NCI-H345 treated with DMSO at 0.1 percent for 48 hours (cell line): Measurements from ENCODE around the gene CHID1.

ENCODE experiments used
- DNase-seq: peaks from one replicate; lab custom pipeline; 2025; ENCODE audit not compliant: unreplicated experiment; lab: John Stamatoyannopoulos, UW

Gene CHID1

GRCh38 chr11:850775-851763 is 59.5 kb downstream of the CHID1 start:
- no peak for DNase-seq

DNA sequence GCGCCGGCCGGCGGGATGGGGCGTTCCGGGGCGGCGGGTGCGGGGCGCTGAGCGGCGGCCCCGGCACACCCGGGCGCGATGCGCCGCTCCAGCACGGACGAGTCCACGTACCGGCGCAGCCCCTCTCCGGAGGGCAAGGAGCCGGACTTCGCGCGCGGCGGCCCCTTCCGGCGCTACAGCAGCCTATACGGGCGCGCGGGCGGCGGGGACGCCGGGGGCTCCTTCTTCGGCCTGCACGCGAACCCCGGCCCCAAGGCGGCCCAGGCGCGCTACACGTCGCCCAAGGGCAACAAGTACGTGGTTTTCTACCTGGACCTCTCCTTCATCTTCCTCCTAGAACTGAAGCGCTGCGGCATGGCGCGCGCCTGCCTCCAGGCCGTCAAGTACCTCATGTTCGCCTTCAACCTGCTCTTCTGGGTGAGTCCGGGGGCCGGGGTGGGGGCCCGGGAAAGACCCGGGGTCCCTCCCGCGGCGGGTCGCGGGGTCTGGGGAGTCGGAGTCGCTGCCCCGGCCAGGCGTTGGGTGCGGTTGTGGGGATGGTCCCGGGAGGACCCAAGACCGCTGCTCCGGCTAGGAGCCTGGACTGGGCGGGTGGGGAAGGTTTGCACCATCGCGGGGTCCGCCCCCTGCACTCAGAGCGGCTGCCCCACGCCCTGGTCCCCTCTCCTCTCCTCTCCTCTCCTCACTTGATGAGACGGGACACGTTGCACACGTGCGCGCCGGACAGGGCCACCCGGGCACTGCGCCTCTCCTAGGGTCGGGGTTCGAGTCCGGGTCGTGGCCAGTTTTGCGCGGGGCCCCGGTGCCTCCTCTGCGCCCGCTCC is 60.4 kb downstream of the CHID1 start:
- no peak for DNase-seq

DNA sequence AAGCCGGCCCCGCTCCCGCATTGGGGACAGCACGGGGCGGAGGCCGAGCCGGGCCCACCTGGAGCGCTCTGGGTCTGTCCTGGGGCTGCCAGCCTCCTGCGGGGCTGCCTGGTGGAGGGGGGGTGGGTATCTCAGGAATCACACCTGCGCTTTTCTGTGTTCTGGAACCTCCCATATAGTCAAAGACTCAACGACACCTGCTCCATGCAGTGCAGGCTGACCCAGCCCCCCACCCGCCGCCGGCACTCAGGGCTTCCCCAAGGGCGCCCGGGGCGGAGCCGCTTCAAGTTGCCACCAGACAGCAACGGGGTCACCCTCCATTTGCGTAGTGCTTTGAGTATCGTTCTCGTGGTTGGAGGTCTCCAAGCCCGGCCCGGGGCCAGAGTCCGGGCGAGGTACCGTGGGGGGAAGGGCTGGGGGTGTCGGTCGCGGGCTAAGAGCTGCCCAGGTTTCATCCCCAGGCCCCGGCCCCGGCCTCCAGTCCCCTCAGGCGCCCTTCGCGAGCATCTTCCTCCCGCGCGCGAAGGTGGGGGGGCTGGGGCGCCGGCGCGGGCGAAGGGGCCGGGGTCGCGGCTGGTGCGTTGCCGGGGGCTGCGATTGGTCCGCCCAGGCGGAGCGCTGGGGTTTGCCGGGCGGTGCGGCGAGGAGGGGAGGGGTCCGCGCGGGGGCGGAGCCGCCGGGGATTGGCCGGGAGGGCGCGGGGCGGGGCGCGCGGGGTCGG is 61.3 kb downstream of the CHID1 start:
- DNase-seq, result peak; percentile 56

- no peak for DNase-seq
Observed at GRCh38 chr11:848380-848931, 62.2 kb downstream of the CHID1 start.

GRCh38 chr11:847876-848275 is 62.7 kb downstream of the CHID1 start:
- no peak for DNase-seq

- no peak for DNase-seq
Observed at GRCh38 chr11:846496-847098, 64.0 kb downstream of the CHID1 start.

GRCh38 chr11:845872-846495 is 64.6 kb downstream of the CHID1 start:
- no peak for DNase-seq

DNA sequence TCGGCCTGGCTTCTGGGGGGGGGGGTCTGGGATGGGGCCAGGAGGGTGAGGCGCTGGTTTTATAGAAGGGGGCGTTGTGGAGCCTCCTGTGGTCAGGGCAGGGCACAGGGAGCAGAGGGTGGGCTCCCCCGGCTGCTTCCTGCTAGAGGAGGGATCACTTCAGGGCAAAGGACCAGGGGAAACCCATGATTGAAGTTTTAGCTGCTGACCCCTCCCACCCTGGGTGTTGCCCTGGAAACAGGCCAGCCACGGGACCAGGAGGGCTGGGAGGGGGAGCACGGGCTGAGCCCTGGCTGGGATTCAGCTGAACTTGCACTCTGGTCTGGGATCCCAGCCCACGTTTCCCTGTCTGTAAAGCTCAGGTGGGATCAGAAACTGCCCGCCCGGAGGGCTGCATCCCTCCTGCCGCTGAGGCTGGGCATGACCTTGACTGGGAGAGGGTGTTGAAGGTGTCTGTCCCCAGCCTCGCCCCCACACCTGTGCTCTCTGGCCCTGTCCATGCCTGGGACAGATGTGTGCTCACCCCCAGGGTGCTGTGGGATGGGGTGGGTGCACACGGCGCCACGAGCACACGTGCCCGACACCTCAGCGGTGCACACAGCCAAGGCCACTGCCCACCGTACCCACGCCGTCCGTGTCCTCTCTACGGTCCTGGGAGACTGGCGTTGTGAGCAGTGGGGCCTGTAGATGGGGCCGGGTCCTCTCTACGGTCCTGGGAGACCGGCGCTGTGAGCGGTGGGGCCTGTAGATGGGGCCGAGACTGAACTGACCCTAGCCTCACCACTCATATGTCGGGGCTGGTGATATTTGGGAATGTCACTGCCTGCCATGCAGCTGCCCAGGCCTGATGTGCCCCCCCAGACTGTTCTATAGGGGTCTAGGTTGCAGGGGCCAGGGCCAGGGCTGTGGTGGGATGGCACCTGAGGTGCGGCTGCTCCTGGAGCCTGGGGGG is 65.6 kb downstream of the CHID1 start:
- DNase-seq, result no peak

GRCh38 chr11:843818-844692 is 66.6 kb downstream of the CHID1 start:
- no peak for DNase-seq

GRCh38 chr11:843086-843734 is 67.4 kb downstream of the CHID1 start:
- DNase-seq, result no peak

DNA sequence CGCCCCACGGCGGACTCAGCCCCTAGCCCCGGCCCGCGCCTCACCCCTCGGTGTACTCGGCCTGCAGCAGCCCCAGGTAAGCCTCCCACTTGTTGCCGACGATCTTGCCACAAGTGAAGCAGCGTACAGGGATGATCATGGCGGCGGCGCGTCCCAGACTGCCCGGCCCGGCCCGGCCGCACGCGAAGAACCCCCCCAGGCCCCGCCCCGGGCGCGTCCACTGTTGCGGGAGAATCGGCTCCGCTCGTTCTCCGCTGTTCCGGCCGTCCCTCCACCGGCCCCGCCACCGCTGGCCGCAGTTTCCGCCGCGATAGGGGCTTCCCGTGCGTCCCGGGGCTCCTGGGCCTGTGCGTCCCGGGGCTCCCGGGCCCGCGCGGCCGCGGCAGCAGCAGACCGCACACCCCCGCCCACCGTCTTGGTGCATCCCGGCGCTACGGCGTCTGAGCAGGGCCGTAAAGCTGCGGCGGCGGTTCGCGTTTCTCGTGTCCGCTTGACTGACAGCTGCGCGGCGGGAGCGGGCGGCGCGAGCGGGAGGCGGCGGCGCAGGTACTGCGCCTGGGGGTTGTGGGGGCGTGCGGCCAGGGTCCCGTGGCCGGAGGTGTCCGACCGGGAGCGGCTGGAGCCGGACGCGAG is 68.1 kb downstream of the CHID1 start, which contains the start of the genes POLR2L and TSPAN4:
Gene POLR2L (minus strand): TSS at position 160 of the 633 bp plus-strand sequence. CDS start 21 bp downstream, at position 139.
Gene TSPAN4 (plus strand): TSS at position 483 of the 633 bp plus-strand sequence. CDS start 7,453 bp downstream, outside the sequence.
- peak; percentile 58 for DNase-seq

DNA sequence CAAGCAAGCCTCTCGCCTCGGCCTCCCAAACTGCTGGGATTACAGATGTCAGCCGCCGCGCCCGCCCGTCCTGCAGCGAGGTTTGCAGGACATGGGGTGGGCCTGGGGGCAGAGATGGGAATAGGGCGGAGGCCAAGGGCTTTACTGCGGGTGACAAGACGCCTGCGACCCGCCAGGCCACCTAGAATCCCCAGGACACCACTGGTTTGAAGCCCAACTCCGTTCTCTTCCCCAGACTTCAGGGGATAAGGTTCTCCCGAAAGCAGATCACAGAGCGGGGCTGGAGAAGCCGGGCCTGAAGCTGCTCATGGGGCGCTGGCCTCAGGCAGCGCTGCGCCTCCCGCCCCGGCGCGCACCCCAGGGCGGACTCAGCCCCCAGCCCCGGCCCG is 68.6 kb downstream of the CHID1 start:
- no peak for DNase-seq

DNA sequence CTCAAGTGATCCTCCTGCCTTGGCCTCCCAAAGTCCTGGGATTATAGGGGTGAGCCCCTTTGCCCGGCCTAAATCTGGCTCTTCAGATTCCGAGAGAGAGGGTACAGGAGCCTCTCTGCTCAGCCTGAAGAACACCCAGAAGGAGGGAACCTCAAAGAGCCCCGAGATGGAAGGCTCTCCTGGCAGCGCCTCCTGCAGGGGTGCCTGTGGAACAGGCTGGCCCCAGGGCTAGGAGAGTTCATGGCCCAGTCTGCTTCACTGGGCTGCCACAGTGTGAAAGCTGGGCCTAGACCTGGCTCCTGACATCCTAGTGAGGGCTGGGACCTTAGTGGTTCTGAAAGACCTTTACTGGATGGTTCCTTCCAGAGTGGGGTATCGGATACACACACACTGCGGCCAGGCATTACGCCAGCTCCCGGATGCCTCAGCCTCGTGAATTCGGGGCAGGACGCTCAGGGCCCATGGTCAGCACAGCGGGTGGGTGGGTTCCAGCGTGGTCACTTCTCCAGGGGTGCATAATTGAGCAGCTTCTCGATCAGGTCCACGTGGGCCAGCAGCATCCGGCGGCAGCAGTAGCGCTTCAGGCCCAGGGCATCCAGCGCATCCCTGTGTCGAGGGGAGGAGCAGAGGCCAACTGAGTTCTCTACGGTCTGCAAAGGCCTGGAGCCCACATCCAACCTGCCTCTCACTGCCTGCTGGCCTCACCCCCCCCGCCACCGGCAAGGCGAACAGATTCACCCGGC is 70.6 kb downstream of the CHID1 start:
- DNase-seq, result no peak

GRCh38 chr11:839280-839623 is 71.4 kb downstream of the CHID1 start:
- DNase-seq, result no peak

DNA sequence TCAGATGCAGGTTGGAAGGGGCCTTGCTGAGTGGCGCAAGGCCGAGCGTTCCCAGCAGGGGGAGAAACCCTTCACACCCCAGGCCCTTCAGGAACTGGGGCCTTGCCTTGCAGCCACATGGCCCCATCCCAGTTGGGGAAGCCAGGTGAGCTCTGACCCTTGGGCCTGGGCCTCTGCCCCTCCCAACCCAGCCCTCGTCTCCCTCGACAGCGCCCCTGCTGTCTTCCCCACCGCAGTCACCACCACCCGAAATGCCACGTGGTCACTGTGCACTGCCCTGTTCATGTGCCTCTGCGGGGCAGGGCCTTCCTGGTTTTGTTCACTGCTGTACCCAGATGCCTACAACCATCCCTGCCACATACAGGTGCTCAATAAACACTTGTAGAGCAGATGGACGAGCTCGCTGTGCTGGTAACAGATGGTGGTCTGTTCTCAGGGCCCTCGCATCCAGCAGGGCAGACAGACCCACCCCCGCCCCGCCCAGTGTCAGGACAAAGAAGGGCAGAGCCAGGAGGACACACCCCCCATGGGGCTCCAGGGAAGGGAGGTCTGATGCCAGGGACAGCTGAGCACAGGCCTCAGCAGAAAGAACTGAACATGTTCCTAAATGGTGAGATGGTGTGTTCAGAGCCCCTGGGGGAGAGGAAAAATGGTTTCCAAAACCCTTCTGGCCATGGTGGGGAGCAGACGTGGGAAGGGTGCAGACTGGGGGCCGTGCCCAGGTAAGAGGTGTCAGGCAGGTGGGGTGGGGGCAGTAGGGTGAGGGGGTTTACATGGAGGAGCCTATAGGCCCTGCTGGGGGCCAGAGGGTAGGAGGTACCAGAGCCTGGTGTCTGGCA is 72.0 kb downstream of the CHID1 start:
- DNase-seq, result no peak
